Endodermal cell (in vitro differentiated cells): ENCODE measurements around the gene ANKRD9. TPM values are rescaled to one million over a fixed set of nuclear protein-coding genes. Genes with fewer than 3 reads are reported as not detected.

ENCODE experiments used
- DNase-seq: peaks from one replicate; pipeline ENCODE4 v3.0.0-alpha.2; 2017
- H3K27ac ChIP-seq: 2 replicates; pipeline ENCODE4 v1.5.1; 2013; ENCODE audit warnings: mild to moderate bottlenecking, low read depth, low read length, moderate library complexity
- H3K27me3 ChIP-seq: 2 replicates; pipeline ENCODE4 v1.6.1; 2013; ENCODE audit warnings: mild to moderate bottlenecking, low read length, moderate library complexity; ENCODE audit not compliant: insufficient read depth, control insufficient read depth, poor library complexity, severe bottlenecking
- H3K36me3 ChIP-seq: 2 replicates; pipeline ENCODE4 v1.7.0; 2013; ENCODE audit warnings: mild to moderate bottlenecking, low read length, moderate library complexity; ENCODE audit not compliant: control insufficient read depth, insufficient read depth
- H3K4me1 ChIP-seq: one replicate; pipeline ENCODE4 v1.7.0; 2013; ENCODE audit warnings: low read length; ENCODE audit not compliant: control insufficient read depth, insufficient read depth
- H3K4me3 ChIP-seq: 2 replicates; pipeline ENCODE4 v1.5.1; 2013; ENCODE audit warnings: mild to moderate bottlenecking, low read length, moderate library complexity
- H3K9ac ChIP-seq: 2 replicates; pipeline ENCODE4 v1.6.1; 2013; ENCODE audit warnings: mild to moderate bottlenecking, low read length, moderate library complexity; ENCODE audit not compliant: poor library complexity, severe bottlenecking; ENCODE audit errors: extremely low read depth
- H3K9me3 ChIP-seq: 2 replicates; pipeline ENCODE4 v1.6.1; 2013; ENCODE audit warnings: mild to moderate bottlenecking, low read length, moderate library complexity; ENCODE audit not compliant: control insufficient read depth
- H3K27ac Mint-ChIP-seq: 2 replicates; pipeline ENCODE4 v1.8.0; 2020; ENCODE audit warnings: mixed read lengths
- H3K27me3 Mint-ChIP-seq: 2 replicates; pipeline ENCODE4 v1.8.0; 2021; ENCODE audit warnings: mild to moderate bottlenecking, mixed read lengths; ENCODE audit not compliant: insufficient read depth
- H3K36me3 Mint-ChIP-seq: 2 replicates; pipeline ENCODE4 v1.8.0; 2020; ENCODE audit warnings: low read depth, mixed read lengths
- H3K4me1 Mint-ChIP-seq: 2 replicates; pipeline ENCODE4 v1.8.0; 2020; ENCODE audit warnings: mixed read lengths
- H3K4me3 Mint-ChIP-seq: 2 replicates; pipeline ENCODE4 v1.8.0; 2020; ENCODE audit warnings: mild to moderate bottlenecking, moderate library complexity, mixed read lengths
- H3K9me3 Mint-ChIP-seq: 2 replicates; pipeline ENCODE4 v1.8.0; 2020; ENCODE audit warnings: mild to moderate bottlenecking, mixed read lengths
- WGBS, 2 experiments: methylation state at CpG; one replicate each; pipeline versions ENCODE4 v1.1.5 to v1.1.7; 2013; ENCODE audit warnings: missing lambda C conversion rate in 2 of 2, mixed read lengths in 1 of 2; ENCODE audit not compliant: insufficient coverage in 1 of 2, insufficient read length in 1 of 2; 5-methylcytosine and 5-hydroxymethylcytosine counted together
- total RNA-seq, 2 donors: library from RNA; stranded (reverse); fragmentation: NEBNext Ultra II Directional in 1 of 2; extraction: Animal tissue kit (Norgen Biotek cat#: 25700) in 1 of 2; gene quantifications; 2 replicates in 1 of 2; 3 replicates in 1 of 2; pipeline ENCODE4 v1.2.1, GENCODE V29; 2021
- TF ChIP-seq, protein P1 (sequence below): fragments of 200-600 bp; sonication (generic); conservative IDR thresholded peaks from 2 replicates; pipeline ENCODE4 v1.5.0; 2021; ENCODE audit warnings: antibody characterized with exemption, mild to moderate bottlenecking

ANKRD9 gene
- total RNA-seq, 2 donors from 2014 or later = 32.7 to 38.9 TPM

DNA sequence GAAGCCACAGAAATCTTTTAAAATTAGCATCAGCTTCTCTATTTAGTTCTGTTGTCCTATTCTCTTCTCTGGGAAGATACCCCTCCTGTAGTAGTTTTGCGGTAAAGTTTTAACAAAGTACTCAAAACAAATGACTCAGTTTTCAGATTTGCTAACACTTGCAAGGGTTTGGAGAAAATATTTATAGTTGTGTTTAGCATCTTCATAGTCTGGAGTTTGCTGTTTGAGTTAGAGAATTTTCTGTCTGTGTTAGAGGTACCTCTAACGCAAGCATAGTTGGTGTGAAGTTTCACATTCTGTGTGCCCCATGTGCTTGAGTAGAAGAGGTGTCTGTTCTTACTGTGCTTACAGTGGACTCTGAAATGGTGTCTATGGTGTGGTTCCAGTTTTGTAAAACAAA, 36.0 kb downstream of the ANKRD9 start:
- no peaks in the 10 kb centered on the region for H3K27me3 Mint-ChIP-seq
- no peaks in the 10 kb centered on the region for H3K27me3 ChIP-seq
- H3K9me3 ChIP-seq = peaks cover 6% of the 10 kb centered on the region
- H3K27ac Mint-ChIP-seq = no peak overlapping the region
- no peak for DNase-seq
- H3K4me3 ChIP-seq = no peak overlapping the region
- H3K36me3 ChIP-seq = no peaks in the 10 kb centered on the region
- H3K4me1 ChIP-seq = no peaks in the 10 kb centered on the region
- peaks cover 24% of the 10 kb centered on the region for H3K36me3 Mint-ChIP-seq
- WGBS, 2 experiments = 98 to 100% methylated on average over 1 to 2 of the region's 2 CpGs
- no peaks in the 10 kb centered on the region for H3K4me1 Mint-ChIP-seq
- H3K9me3 Mint-ChIP-seq = peaks cover under 1% of the 10 kb centered on the region
- TF ChIP-seq, protein P1, sequence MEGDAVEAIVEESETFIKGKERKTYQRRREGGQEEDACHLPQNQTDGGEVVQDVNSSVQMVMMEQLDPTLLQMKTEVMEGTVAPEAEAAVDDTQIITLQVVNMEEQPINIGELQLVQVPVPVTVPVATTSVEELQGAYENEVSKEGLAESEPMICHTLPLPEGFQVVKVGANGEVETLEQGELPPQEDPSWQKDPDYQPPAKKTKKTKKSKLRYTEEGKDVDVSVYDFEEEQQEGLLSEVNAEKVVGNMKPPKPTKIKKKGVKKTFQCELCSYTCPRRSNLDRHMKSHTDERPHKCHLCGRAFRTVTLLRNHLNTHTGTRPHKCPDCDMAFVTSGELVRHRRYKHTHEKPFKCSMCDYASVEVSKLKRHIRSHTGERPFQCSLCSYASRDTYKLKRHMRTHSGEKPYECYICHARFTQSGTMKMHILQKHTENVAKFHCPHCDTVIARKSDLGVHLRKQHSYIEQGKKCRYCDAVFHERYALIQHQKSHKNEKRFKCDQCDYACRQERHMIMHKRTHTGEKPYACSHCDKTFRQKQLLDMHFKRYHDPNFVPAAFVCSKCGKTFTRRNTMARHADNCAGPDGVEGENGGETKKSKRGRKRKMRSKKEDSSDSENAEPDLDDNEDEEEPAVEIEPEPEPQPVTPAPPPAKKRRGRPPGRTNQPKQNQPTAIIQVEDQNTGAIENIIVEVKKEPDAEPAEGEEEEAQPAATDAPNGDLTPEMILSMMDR = no peak
- H3K27ac ChIP-seq = no peak overlapping the region
- no peak overlapping the region for H3K9ac ChIP-seq
- H3K4me3 Mint-ChIP-seq = no peak overlapping the region

DNA sequence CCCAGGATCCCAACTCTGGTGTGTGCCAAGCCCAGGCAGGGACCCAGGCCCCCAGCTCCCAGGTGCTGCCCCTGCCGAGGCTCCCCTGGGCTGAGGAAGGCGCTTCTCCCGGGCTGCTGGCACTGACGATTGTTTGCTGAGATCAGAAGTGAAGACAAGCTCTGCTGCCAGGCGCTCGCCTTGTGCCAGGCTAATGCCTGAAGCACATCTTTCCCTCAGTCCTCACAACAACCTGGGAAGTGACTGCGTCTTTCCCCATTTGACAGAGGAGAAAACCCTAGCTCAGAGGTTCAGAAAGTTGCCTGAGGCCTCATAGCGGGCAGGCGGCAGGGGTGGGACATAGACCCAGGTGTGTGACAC, 36.8 kb downstream of the ANKRD9 start:
- no peak overlapping the region for H3K4me3 Mint-ChIP-seq
- Histone ChIP-seq H3K9ac (no peak overlapping the region), H3K4me1 (no peaks in the 10 kb centered on the region), H3K27ac (no peak overlapping the region), H3K27me3 (no peaks in the 10 kb centered on the region), H3K36me3 (no peaks in the 10 kb centered on the region), H3K4me3 (no peak overlapping the region), H3K9me3 (peaks cover 7% of the 10 kb centered on the region)
- no peaks in the 10 kb centered on the region for H3K27me3 Mint-ChIP-seq
- H3K4me1 Mint-ChIP-seq = no peaks in the 10 kb centered on the region
- WGBS, 2 experiments = 96% methylated on average over 5 to 9 of the region's 9 CpGs
- TF ChIP-seq, protein P1 = no peak
- H3K9me3 Mint-ChIP-seq = peaks cover 6% of the 10 kb centered on the region
- no peak overlapping the region for H3K27ac Mint-ChIP-seq
- no peak for DNase-seq
- peaks cover 31% of the 10 kb centered on the region for H3K36me3 Mint-ChIP-seq

DNA sequence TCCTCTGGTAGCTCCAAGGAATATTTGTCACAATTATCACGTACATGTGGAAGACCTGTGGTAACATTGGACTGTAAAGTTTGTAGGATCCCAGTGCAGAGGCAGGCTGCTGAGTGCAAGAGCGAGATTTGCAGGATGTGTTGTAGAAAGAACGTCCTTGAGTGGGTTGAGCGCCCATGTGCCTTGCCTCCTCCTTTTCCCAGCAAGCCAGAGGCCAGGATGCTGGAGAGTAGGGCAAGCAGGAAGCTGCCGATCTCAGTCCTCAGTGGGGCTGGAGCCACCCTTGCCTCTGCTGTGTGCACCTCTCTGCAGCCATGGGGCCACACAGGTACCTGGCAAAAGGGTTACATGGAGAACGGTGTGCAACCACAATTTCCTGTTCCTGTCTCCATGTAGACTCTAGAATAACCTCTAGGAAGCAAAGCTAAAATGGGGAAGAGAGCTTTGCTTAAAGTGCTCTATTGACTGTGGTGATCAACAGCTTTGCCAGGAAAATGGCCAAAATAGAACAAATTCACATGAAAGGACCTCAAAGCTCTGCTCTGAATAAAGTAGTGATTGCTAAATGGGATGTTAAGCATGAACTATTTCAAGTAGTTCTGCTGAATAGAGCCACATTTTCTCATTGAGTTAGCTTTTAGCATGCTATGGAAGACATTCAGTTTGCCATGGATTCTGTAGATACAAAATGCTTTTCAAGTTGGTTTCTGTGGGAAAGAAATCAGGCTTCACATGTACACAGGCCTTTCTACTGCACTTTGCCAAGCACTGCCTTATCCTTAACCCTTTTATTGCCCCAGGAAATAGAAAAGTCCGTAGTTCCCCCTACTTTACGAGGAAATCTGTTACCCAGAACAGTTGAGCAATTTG, 37.4 kb downstream of the ANKRD9 start:
- TF ChIP-seq, protein P1 = no peak
- Mint-ChIP-seq H3K27ac (no peak overlapping the region), H3K27me3 (no peaks in the 10 kb centered on the region), H3K9me3 (peaks cover 8% of the 10 kb centered on the region), H3K36me3 (peaks cover 36% of the 10 kb centered on the region), H3K4me1 (no peaks in the 10 kb centered on the region), H3K4me3 (no peak overlapping the region)
- no peaks in the 10 kb centered on the region for H3K36me3 ChIP-seq
- peaks cover 7% of the 10 kb centered on the region for H3K9me3 ChIP-seq
- no peak overlapping the region for H3K4me3 ChIP-seq
- no peaks in the 10 kb centered on the region for H3K4me1 ChIP-seq
- WGBS, 2 experiments = 92 to 98% methylated on average over 8 of the region's 8 CpGs
- DNase-seq = no peak
- H3K27me3 ChIP-seq = no peaks in the 10 kb centered on the region
- H3K9ac ChIP-seq = no peak overlapping the region
- H3K27ac ChIP-seq = no peak overlapping the region
